ENCODE results near the gene ARHGEF28. TPM values are rescaled to one million over a fixed set of nuclear protein-coding genes. Genes with fewer than 3 reads are reported as not detected.
A peak's percentile ranks its signal among the peaks of the same experiment; 100 is the strongest.

Gene ARHGEF28
- total and polyA plus RNA-seq, 2 of the 13 experiments (the other 11 are each of a cell fraction or from before 2014, with no cell fraction given), result 17.4 to 34.1 TPM

GRCh38 chr5:73623901-73624404 is 2.0 kb upstream of the ARHGEF28 start (continued):
- TF ChIP-seq BCL3 (CRISPR knock-in tag; IDR thresholded peaks at IDR 0.05), result no peak
- peak; percentile 86 for TF ChIP-seq CEBPG (CRISPR knock-in tag; IDR thresholded peaks at IDR 0.05)
- TF ChIP-seq ZNF33A (CRISPR knock-in tag; IDR thresholded peaks at IDR 0.05; ENCODE audit: borderline replicate concordance), result no peak
- TF ChIP-seq ZNF614 (CRISPR knock-in tag; IDR thresholded peaks at IDR 0.05; ENCODE audit: borderline replicate concordance), result peak; percentile 21; the same call in 1 of the 2 replicates
- TF ChIP-seq HNRNPL (IDR thresholded peaks at IDR 0.05; ENCODE audit: low read depth, low read length), result no peak
- TF ChIP-seq PPARG (CRISPR knock-in tag; conservative IDR thresholded peaks at IDR 0.05), result peak; percentile 91
- no peak for TF ChIP-seq ZNF513 (CRISPR knock-in tag; conservative IDR thresholded peaks at IDR 0.05)
- TF ChIP-seq ZNF510 (CRISPR knock-in tag; IDR thresholded peaks at IDR 0.05; ENCODE audit: low read depth), result no peak
- peak; percentile 95 for TF ChIP-seq ESRRA (CRISPR knock-in tag; IDR thresholded peaks at IDR 0.05; ENCODE audit: low read depth)
- no peak for TF ChIP-seq ZBTB44 (CRISPR knock-in tag; IDR thresholded peaks at IDR 0.05)
- peak; percentile 98; the same call in 1 of the 2 replicates for TF ChIP-seq THRA (CRISPR knock-in tag; IDR thresholded peaks at IDR 0.05; ENCODE audit: borderline replicate concordance)
- no peak for TF ChIP-seq ZNF839 (CRISPR knock-in tag; IDR thresholded peaks at IDR 0.05; ENCODE audit: borderline replicate concordance)
- TF ChIP-seq ARID4A (CRISPR knock-in tag; IDR thresholded peaks at IDR 0.05; ENCODE audit: borderline replicate concordance), result peak; percentile 62; the same call in 1 of the 2 replicates
- TF ChIP-seq ZNF430 (CRISPR knock-in tag; IDR thresholded peaks at IDR 0.05), result 0 out of 2 replicates have a peak, but pooled peaks have one; percentile 37
- peak; percentile 68 for TF ChIP-seq ARNTL (CRISPR knock-in tag; IDR thresholded peaks at IDR 0.05)
- TF ChIP-seq HOMEZ (CRISPR knock-in tag; IDR thresholded peaks at IDR 0.05; ENCODE audit: low read depth), result peak; percentile 92
- TF ChIP-seq HMG20A (CRISPR knock-in tag; IDR thresholded peaks at IDR 0.05; ENCODE audit: borderline replicate concordance), result peak; percentile 99
- 0 out of 2 replicates have a peak, but pooled peaks have one; percentile 54 for TF ChIP-seq KLF12 (CRISPR knock-in tag; IDR thresholded peaks at IDR 0.05; ENCODE audit: borderline replicate concordance)
